B cell (primary cell): ENCODE data around the gene AGAP1. TPM values are rescaled to one million over a fixed set of nuclear protein-coding genes. Genes with fewer than 3 reads are reported as not detected.

Experiments
- ATAC-seq: fragments of 200-7000 bp; cut with Tn5 transposase; one replicate; pipeline ENCODE4 v1.10.0; 2021; ENCODE audit warnings: low read depth, mild to moderate bottlenecking, moderate number of reproducible peaks, moderate library complexity
- CTCF ChIA-PET: fragments of 350-600 bp; sonication (Branson Sonifier 250); formaldehyde crosslinking; loops from one replicate; lab custom pipeline; 2021; ENCODE audit warnings: antibody characterized with exemption, inconsistent platforms; lab: Charles Lee
- POLR2A ChIA-PET: fragments of 350-600 bp; sonication (Branson Sonifier 250); formaldehyde crosslinking; loops from one replicate; lab custom pipeline; 2021; ENCODE audit warnings: antibody characterized with exemption; lab: Charles Lee
- DNase-seq: peaks from one replicate; pipeline ENCODE4 v3.0.0; 2013
- H2AFZ ChIP-seq: 2 replicates; pipeline ENCODE4 v1.6.1; 2012; ENCODE audit warnings: mild to moderate bottlenecking, low read depth, low read length; ENCODE audit not compliant: insufficient read depth, poor library complexity, severe bottlenecking
- H3K27ac ChIP-seq, 2 donors: 1 replicate in 1 of 2; 2 replicates in 1 of 2; pipeline ENCODE4 v1.5.1; 2012 to 2013; ENCODE audit warnings: low read length in 2 of 2, mild to moderate bottlenecking in 2 of 2, moderate library complexity in 1 of 2
- H3K27me3 ChIP-seq, 4 experiments: fragments of 200-600 bp in 1 of 4; sonication (generic) in 1 of 4; replicated peaks in 1 of 4; 1 replicate in 2 of 4; 2 replicates in 2 of 4; pipeline versions ENCODE4 v1.6.1 to v1.7.0; 2013 to 2016; ENCODE audit warnings: low read length in 3 of 4, mild to moderate bottlenecking in 2 of 4, mixed read lengths in 1 of 4, moderate library complexity in 1 of 4; ENCODE audit not compliant: insufficient read depth in 4 of 4, control insufficient read depth in 3 of 4; ENCODE audit errors: control extremely low read depth in 1 of 4
- H3K36me3 ChIP-seq, 2 experiments: replicated peaks in 1 of 2; 1 replicate in 1 of 2; 2 replicates in 1 of 2; pipeline versions ENCODE4 v1.6.1 to v1.7.1; 2013; ENCODE audit warnings: low read length in 1 of 2; ENCODE audit not compliant: insufficient read depth in 2 of 2, control insufficient read depth in 1 of 2; ENCODE audit errors: control extremely low read depth in 1 of 2, extremely low read depth in 1 of 2
- H3K4me1 ChIP-seq, 2 donors: fragments of 200-600 bp in 1 of 2; sonication (generic) in 1 of 2; 1 replicate in 1 of 2; 2 replicates in 1 of 2; pipeline versions ENCODE4 v1.5.1 to v1.6.1; 2013 to 2017; ENCODE audit warnings: low read length in 2 of 2; ENCODE audit not compliant: control insufficient read depth in 2 of 2, insufficient read depth in 2 of 2
- H3K4me2 ChIP-seq: replicated peaks from 2 replicates; pipeline ENCODE3; 2012; ENCODE audit warnings: mild to moderate bottlenecking, low read depth, low read length; ENCODE audit not compliant: poor library complexity, severe bottlenecking
- H3K4me3 ChIP-seq, 5 experiments: fragments of 200-600 bp in 1 of 5; sonication (generic) in 1 of 5; 1 replicate in 3 of 5; 2 replicates in 2 of 5; pipeline versions ENCODE4 v1.5.1 to v1.7.0; 2011 to 2016; ENCODE audit warnings: low read length in 4 of 5, mild to moderate bottlenecking in 4 of 5, low read depth in 2 of 5, control low read depth in 1 of 5, moderate library complexity in 1 of 5; ENCODE audit not compliant: insufficient read depth in 1 of 5; ENCODE audit errors: control extremely low read depth in 1 of 5, extremely low read depth in 1 of 5
- H3K79me2 ChIP-seq: fragments of 200-600 bp; sonication (generic); one replicate; pipeline ENCODE4 v1.6.0; 2016; ENCODE audit warnings: low read length; ENCODE audit not compliant: control insufficient read depth, insufficient read depth
- H3K9ac ChIP-seq: fragments of 200-600 bp; sonication (generic); 2 replicates; pipeline ENCODE4 v1.6.1; 2017; ENCODE audit warnings: mild to moderate bottlenecking, low read length, moderate library complexity
- H3K9me3 ChIP-seq, 3 donors: one replicate each; pipeline versions ENCODE4 v1.6.1 to v1.7.1; 2013; ENCODE audit warnings: low read length in 2 of 3; ENCODE audit not compliant: control insufficient read depth in 2 of 3, insufficient read depth in 1 of 3; ENCODE audit errors: control extremely low read depth in 1 of 3
- H4K20me1 ChIP-seq: 2 replicates; pipeline ENCODE4 v1.6.0; 2012; ENCODE audit warnings: mild to moderate bottlenecking, low read length; ENCODE audit not compliant: insufficient read depth, control insufficient read depth, poor library complexity, severe bottlenecking
- H3K27ac Mint-ChIP-seq: one replicate; pipeline ENCODE4 v1.8.0; 2021; ENCODE audit warnings: mixed read lengths
- H3K27me3 Mint-ChIP-seq: one replicate; pipeline ENCODE4 v1.8.0; 2021; ENCODE audit warnings: mixed read lengths
- H3K4me1 Mint-ChIP-seq: one replicate; pipeline ENCODE4 v1.8.0; 2021; ENCODE audit warnings: mixed read lengths
- H3K4me3 Mint-ChIP-seq: one replicate; pipeline ENCODE4 v1.8.0; 2021; ENCODE audit warnings: mixed read lengths
- H3K9me3 Mint-ChIP-seq: one replicate; pipeline ENCODE4 v1.8.0; 2022; ENCODE audit warnings: mixed read lengths; ENCODE audit not compliant: insufficient read depth
- EZH2 ChIP-seq: IDR thresholded peaks from 2 replicates; pipeline ENCODE4 v1.6.1; 2012; ENCODE audit warnings: borderline replicate concordance, low read depth, mild to moderate bottlenecking, moderate library complexity, low read length; ENCODE audit not compliant: insufficient read depth, poor library complexity, severe bottlenecking
- WGBS: methylation state at CpG from one replicate; pipeline ENCODE4 v1.1.5; 2013; ENCODE audit warnings: missing lambda C conversion rate; ENCODE audit not compliant: insufficient coverage; 5-methylcytosine and 5-hydroxymethylcytosine counted together
- intact Hi-C: fragments of 100-400 bp; cut with micrococcal nuclease; formaldehyde crosslinking; loops from one replicate; pipeline ENCODE4 v1.10.0; 2022
- polyA plus RNA-seq: library from polyadenylated mRNA; depleted of rRNA; stranded (reverse); fragments of >200 nt; gene quantifications from 2 replicates; pipeline ENCODE4 v1.2.3, GENCODE V29; 2012
- total RNA-seq, 2 donors: library from RNA; stranded (reverse); fragments of 120-200 nt in 1 of 2; gene quantifications; 1 replicate in 1 of 2; 2 replicates in 1 of 2; pipeline versions ENCODE4 v1.2.3 to v1.2.4, GENCODE V29; 2013 to 2022
- TF ChIP-seq, protein P1 (sequence below): fragments of 200-600 bp; IDR thresholded peaks from one replicate; pipeline ENCODE4 v1.8.0; 2022; ENCODE audit warnings: antibody characterized with exemption, mild to moderate bottlenecking

The AGAP1 gene
- total and polyA plus RNA-seq, 2 donors (not counting 1 experiment from before 2014, with no cell fraction given): 0.01 TPM; not detected in 1

DNA sequence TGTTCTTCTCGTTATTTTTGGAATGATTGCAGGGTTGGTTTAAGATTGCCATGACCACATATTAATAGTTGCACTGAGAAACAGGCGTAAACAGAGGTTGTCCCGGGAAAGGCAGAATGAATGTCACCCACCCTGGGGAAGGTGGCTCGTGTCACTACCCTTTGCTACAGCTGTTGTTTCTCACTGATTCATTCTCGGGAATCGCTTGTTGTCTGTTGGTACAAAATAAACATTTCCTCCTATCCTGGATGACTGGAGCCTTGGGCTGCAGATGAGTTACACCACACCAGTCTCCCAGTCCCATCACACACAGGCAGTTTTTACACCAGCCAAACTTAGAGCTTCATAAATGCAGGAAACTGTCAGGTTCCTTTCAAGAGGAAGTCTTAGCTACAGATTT is 457.6 kb downstream of the AGAP1 start:
- H3K4me1 Mint-ChIP-seq: no peaks in the 10 kb centered on the region
- Histone ChIP-seq H3K4me1 (no peaks in the 10 kb centered on the region), H3K79me2 (no peaks in the 10 kb centered on the region), H4K20me1 (no peaks in the 10 kb centered on the region), H3K27ac (no peak overlapping the region), H3K9ac (no peak overlapping the region), H3K9me3 (peaks cover 0 to 12% (median 0%) of the 10 kb centered on the region in 3 donors), H3K27me3 (no peaks in the 10 kb centered on the region), H2AFZ (no peak overlapping the region), H3K4me2 (no peak overlapping the region), H3K36me3 (no peaks in the 10 kb centered on the region), H3K4me3 (no peak overlapping the region)
- peaks cover 21% of the 10 kb centered on the region for H3K27me3 Mint-ChIP-seq
- intact Hi-C loops: no loop called here
- POLR2A ChIA-PET: no interaction called here
- TF ChIP-seq EZH2: no peak
- TF ChIP-seq, protein P1, sequence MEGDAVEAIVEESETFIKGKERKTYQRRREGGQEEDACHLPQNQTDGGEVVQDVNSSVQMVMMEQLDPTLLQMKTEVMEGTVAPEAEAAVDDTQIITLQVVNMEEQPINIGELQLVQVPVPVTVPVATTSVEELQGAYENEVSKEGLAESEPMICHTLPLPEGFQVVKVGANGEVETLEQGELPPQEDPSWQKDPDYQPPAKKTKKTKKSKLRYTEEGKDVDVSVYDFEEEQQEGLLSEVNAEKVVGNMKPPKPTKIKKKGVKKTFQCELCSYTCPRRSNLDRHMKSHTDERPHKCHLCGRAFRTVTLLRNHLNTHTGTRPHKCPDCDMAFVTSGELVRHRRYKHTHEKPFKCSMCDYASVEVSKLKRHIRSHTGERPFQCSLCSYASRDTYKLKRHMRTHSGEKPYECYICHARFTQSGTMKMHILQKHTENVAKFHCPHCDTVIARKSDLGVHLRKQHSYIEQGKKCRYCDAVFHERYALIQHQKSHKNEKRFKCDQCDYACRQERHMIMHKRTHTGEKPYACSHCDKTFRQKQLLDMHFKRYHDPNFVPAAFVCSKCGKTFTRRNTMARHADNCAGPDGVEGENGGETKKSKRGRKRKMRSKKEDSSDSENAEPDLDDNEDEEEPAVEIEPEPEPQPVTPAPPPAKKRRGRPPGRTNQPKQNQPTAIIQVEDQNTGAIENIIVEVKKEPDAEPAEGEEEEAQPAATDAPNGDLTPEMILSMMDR: no peak
- ATAC-seq (no peak), DNase-seq (no peak)
- WGBS: 79% methylated on average over 4 of the region's 6 CpGs
- H3K27ac Mint-ChIP-seq: no peak overlapping the region
- no peaks in the 10 kb centered on the region for H3K9me3 Mint-ChIP-seq
- CTCF ChIA-PET: no interaction called here
- H3K4me3 Mint-ChIP-seq: no peak overlapping the region

DNA sequence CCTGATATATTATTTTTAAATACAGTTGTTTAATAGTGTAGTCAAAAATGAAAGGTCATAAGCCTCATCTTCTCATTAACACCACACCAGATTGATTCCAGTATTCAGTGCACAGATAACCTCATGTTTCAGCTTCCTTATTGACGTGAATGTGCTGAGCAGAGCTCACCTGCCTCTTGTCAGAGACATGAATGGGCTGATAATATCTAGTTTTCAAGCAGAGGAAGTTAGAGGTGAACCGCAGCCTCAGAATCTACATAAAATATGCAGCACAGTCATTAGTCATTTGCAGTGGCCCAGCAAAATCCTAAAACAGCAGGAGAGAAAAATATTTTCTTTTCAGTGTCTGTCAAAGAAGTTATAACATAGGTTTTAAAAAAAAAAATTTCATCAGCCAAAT is 458.1 kb downstream of the AGAP1 start:
- H3K9ac ChIP-seq: no peak overlapping the region
- Mint-ChIP-seq H3K27me3 (peaks cover 21% of the 10 kb centered on the region), H3K4me1 (no peaks in the 10 kb centered on the region), H3K27ac (no peak overlapping the region), H3K4me3 (no peak overlapping the region), H3K9me3 (no peaks in the 10 kb centered on the region)
- ChIA-PET POLR2A (no interaction called here), CTCF (no interaction called here)
- TF ChIP-seq, protein P1: no peak
- no peak for TF ChIP-seq EZH2
- no peak overlapping the region for H3K27ac ChIP-seq
- peaks cover 0 to 8% (median 0%) of the 10 kb centered on the region in 3 donors for H3K9me3 ChIP-seq
- H3K27me3 ChIP-seq: no peaks in the 10 kb centered on the region
- no CpG with 5 or more reads among the region's 2 CpGs for WGBS
- H3K36me3 ChIP-seq: no peaks in the 10 kb centered on the region
- H2AFZ ChIP-seq: no peak overlapping the region
- ATAC-seq: no peak
- H3K4me1 ChIP-seq: no peaks in the 10 kb centered on the region
- H3K4me2 ChIP-seq: no peak overlapping the region
- DNase-seq: no peak
- no peaks in the 10 kb centered on the region for H3K79me2 ChIP-seq
- H3K4me3 ChIP-seq: no peak overlapping the region
- H4K20me1 ChIP-seq: no peaks in the 10 kb centered on the region
- intact Hi-C loops: no loop called here
